Prostate gland (tissue), 2 donors: ENCODE data around the gene VSIG10L2.

ENCODE experiments used
- CTCF ChIP-seq, 4 experiments: fragments of 200-600 bp in 2 of 4; fragments of 450-650 bp in 2 of 4; sonication (generic) in 2 of 4; IDR thresholded peaks; 1 replicate in 3 of 4; 2 replicates in 1 of 4; pipeline ENCODE4 v1.5.1; 2016 to 2019; ENCODE audit warnings: antibody characterized with exemption in 4 of 4, mild to moderate bottlenecking in 2 of 4, moderate library complexity in 2 of 4
- POLR2A ChIP-seq: fragments of 450-650 bp; IDR thresholded peaks from one replicate; pipeline ENCODE4 v1.6.1; 2016; ENCODE audit warnings: antibody characterized with exemption, mild to moderate bottlenecking
- POLR2AphosphoS5 ChIP-seq: sonication (generic); formaldehyde crosslinking; IDR thresholded peaks from one replicate; pipeline ENCODE4 v1.6.1; 2017; ENCODE audit warnings: antibody characterized with exemption

- TF ChIP-seq POLR2A (no peak), CTCF (IDR thresholded peaks at IDR 0.05) (peak in 1 of 4 experiments; percentile 9), POLR2AphosphoS5 (no peak)
These were observed 20.6 kb upstream of the VSIG10L2 start for GRCh38 chr11:125925247-125925740.
